NCI-H1048 (cell line): ENCODE results near the gene IL10RA.

ENCODE experiments used
- DNase-seq: peaks from one replicate; lab custom pipeline; 2025; lab: John Stamatoyannopoulos, UW

IL10RA gene

DNA sequence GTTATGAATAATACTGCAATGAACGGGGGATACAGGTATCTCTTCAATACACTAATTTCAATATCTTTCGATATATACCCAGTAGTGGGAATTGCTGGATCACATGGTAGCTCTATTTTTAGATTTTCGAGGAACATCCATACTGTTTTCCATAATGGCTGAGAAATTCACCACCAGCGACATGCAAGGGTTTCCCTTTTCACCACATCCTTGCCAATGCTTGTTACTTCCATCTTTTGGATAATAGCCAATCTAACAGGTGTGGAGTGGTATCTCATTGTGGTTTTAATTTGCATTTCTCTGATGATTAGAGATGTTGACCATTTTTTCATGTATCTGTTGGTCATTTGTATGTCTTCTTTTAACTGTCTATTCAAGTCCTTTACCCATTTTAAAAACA lies 5.9 kb downstream of the IL10RA start:
- no peak for DNase-seq

DNA sequence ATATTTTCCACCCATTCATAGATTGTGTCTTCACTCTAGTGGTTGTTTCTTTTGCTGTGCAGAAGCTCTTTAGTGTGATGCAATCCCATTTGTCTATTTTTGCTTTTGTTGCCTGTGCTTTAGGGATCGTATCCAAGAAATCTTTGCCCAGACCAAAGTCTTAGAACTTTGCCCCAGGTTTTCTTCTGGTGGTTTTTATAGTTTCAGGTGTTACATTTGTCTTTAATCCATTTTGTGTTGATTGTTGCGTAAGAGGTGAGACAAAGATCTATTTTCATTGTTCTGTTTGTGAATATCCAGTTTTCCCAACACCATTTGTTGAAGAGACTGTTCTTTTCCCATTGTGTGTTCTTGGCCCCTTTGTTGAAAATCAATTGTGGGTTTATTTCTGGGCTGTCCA lies 6.4 kb downstream of the IL10RA start:
- no peak for DNase-seq

DNA sequence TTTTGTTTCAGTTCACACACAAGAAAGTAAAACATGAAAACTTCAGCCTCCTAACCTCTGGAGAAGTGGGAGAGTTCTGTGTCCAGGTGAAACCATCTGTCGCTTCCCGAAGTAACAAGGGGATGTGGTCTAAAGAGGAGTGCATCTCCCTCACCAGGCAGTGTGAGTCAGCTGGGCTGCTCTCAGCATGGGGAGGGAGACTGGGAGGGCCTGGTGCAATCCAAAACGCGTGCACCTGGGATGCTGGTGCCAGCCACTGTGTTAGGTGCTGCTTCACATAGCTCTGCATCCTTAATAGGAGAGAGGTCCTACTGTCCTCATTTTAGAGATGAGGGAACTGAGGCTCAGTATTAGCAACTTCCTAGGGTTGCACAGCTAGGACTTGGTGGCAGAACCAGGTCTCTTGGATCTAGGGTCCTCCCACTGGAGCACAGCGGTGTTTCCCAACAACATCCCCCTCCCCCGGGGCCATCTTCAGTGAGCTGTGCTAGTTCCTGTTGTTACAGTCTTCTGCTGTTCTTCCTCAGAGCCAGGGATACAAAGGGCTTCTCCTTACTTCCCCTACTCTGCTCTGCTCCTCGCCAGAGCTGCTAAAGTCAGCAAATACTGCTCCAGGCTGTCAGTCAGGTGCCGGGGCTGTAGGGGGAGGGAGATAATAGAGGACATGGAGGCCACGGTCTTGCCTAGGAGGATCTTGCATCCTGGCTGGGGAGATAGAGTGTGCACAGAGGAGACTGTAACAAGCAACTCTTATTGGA lies 8.0 kb downstream of the IL10RA start:
- DNase-seq, result no peak

DNA sequence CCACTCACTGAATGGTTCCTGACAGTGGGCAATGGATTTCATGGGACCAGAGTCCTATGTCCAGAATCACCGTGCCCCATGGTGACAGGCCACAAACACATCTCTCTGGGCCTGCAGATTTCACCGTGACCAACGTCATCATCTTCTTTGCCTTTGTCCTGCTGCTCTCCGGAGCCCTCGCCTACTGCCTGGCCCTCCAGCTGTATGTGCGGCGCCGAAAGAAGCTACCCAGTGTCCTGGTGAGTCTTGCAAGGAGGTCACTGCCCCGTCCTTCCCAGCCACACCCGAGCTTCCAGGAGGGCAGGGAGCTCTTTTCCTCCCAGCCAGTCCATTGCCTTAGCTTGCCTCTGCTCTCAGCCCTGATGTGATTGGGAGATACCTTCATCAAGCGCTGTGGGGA lies 9.3 kb downstream of the IL10RA start:
- no peak for DNase-seq

DNA sequence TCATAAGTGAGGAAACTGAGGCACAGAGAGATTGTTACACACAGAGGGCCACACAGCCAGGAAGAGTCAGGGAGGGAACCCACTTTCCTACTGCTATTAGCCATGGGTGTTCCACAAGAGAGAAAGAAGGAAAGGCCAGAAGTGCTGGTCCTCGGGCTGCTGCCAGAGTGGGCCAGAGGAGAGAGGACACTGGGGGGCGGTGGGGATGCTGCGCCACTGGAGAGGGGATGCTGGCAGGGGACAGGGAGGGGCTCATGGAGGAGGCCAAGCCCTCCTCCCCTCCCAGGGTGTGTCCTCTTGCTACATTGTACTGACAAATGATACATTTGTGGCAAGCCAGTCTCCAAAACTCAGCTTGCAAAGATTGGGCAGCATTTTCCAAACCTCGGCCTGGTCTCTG lies 9.9 kb downstream of the IL10RA start:
- no peak for DNase-seq

DNA sequence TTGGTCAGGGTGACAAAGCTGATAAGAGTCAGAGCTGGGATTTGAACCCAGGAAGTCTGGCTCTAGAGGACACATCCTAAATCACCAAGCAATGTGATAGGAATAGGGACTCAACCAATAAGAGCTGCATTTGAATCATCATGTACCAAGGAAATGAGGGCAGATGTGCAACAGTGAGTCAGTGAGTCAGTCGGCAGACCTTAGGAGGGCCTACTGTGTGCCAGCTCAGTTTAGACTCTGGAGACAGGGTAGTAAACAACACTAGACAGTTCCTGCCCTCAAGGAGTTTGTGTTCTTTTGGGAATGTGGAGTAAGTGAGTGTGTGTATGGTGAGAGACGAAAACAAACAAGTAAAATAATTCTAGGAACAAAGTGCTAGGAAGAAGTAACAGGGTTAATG lies 11.2 kb downstream of the IL10RA start:
- no peak for DNase-seq

DNA sequence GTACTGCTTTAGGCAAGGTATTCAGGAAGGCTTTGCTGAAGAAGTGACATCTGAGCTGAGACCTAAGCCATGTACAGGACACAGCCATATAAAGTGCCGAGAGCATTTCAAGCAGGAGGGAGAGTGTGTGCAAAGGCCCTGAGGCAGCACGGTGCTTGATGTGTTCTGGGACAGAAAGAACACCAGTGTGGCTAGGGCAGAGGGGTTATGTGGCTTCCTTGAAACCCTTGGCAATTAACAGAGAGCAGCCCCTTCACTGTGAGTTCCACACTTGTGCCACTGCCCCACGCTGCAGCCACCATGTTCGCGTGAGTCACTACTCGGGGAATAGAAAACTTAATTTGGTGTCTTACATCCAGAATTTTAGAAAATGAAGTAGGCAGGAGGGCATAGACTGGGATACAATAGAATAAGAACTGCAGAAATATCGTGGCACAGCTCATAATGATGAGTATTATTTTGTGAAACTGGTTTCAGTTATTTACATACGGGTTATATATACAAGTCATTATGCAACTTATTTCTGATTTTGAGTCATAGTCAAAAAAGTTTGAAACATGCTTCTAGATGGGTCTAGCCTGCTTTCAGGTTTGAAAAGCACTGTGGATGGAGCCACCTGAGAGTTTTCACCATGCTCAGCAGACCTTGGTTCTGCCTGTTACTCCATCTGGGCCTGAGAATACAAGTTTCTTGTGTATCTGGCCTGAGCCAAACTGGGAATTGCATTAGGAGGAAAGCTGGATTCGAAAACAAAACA lies 11.8 kb downstream of the IL10RA start:
- no peak for DNase-seq

DNA sequence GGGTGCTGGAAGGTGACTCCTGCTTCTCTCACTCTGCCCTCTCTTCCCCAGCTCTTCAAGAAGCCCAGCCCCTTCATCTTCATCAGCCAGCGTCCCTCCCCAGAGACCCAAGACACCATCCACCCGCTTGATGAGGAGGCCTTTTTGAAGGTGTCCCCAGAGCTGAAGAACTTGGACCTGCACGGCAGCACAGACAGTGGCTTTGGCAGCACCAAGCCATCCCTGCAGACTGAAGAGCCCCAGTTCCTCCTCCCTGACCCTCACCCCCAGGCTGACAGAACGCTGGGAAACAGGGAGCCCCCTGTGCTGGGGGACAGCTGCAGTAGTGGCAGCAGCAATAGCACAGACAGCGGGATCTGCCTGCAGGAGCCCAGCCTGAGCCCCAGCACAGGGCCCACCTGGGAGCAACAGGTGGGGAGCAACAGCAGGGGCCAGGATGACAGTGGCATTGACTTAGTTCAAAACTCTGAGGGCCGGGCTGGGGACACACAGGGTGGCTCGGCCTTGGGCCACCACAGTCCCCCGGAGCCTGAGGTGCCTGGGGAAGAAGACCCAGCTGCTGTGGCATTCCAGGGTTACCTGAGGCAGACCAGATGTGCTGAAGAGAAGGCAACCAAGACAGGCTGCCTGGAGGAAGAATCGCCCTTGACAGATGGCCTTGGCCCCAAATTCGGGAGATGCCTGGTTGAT lies 12.6 kb downstream of the IL10RA start:
- no peak for DNase-seq

DNA sequence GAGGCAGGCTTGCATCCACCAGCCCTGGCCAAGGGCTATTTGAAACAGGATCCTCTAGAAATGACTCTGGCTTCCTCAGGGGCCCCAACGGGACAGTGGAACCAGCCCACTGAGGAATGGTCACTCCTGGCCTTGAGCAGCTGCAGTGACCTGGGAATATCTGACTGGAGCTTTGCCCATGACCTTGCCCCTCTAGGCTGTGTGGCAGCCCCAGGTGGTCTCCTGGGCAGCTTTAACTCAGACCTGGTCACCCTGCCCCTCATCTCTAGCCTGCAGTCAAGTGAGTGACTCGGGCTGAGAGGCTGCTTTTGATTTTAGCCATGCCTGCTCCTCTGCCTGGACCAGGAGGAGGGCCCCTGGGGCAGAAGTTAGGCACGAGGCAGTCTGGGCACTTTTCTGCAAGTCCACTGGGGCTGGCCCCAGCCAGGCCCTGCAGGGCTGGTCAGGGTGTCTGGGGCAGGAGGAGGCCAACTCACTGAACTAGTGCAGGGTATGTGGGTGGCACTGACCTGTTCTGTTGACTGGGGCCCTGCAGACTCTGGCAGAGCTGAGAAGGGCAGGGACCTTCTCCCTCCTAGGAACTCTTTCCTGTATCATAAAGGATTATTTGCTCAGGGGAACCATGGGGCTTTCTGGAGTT lies 13.3 kb downstream of the IL10RA start:
- no peak for DNase-seq

DNA sequence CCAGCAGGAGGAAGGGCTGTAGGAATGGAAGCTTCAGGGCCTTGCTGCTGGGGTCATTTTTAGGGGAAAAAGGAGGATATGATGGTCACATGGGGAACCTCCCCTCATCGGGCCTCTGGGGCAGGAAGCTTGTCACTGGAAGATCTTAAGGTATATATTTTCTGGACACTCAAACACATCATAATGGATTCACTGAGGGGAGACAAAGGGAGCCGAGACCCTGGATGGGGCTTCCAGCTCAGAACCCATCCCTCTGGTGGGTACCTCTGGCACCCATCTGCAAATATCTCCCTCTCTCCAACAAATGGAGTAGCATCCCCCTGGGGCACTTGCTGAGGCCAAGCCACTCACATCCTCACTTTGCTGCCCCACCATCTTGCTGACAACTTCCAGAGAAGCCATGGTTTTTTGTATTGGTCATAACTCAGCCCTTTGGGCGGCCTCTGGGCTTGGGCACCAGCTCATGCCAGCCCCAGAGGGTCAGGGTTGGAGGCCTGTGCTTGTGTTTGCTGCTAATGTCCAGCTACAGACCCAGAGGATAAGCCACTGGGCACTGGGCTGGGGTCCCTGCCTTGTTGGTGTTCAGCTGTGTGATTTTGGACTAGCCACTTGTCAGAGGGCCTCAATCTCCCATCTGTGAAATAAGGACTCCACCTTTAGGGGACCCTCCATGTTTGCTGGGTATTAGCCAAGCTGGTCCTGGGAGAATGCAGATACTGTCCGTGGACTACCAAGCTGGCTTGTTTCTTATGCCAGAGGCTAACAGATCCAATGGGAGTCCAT lies 14.1 kb downstream of the IL10RA start:
- no peak for DNase-seq

DNA sequence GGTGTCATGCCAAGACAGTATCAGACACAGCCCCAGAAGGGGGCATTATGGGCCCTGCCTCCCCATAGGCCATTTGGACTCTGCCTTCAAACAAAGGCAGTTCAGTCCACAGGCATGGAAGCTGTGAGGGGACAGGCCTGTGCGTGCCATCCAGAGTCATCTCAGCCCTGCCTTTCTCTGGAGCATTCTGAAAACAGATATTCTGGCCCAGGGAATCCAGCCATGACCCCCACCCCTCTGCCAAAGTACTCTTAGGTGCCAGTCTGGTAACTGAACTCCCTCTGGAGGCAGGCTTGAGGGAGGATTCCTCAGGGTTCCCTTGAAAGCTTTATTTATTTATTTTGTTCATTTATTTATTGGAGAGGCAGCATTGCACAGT lies 14.6 kb downstream of the IL10RA start:
- DNase-seq, result no peak

DNA sequence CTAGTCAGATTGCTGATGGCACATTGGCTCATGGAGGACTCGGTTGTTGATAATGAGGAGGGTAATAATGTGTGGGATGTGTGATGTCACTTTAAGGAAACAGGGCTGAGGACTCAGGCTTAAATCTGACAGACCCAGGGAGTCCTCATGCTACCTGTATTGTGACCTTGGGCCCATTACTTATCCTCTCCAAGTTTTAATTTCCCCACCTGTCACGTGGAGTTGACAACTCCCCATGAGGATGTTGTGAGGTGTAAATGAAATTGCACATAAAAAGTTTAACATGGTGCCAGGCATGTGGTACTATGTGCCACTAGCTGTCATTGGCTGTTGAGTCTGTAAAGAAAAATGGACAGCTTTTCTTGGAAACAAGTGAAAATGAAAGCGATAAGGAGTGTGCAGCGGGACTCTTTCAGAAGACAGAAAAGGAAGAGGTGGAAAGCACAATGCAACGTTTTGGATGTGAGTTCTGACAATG lies 15.3 kb downstream of the IL10RA start:
- DNase-seq, result no peak

DNA sequence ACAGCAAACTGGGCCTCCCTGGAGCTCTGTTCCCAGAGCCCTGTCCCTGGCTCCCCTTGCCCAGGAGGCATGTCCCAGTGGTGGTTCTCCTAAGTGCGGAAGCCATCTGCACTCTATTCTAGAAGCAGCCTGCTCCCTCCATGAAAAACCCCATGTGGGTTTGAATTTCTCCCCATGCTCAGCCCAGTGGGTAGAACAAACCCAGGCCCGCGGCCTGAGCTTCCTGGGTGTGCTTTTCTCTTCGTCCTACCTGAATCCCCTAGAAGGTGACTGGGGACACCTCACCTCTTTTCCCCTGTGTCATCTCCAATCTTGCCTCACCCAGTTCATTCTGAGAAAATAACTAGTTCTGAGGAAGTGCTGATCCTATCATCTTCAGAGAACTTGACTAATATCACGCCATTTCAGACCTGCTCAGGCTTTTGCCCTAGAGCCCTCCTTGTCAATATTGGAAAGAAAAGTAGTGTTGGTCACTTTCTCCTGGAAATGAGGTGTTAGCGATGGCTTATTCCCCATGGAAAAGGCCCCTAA lies 15.9 kb downstream of the IL10RA start:
- no peak for DNase-seq

DNA sequence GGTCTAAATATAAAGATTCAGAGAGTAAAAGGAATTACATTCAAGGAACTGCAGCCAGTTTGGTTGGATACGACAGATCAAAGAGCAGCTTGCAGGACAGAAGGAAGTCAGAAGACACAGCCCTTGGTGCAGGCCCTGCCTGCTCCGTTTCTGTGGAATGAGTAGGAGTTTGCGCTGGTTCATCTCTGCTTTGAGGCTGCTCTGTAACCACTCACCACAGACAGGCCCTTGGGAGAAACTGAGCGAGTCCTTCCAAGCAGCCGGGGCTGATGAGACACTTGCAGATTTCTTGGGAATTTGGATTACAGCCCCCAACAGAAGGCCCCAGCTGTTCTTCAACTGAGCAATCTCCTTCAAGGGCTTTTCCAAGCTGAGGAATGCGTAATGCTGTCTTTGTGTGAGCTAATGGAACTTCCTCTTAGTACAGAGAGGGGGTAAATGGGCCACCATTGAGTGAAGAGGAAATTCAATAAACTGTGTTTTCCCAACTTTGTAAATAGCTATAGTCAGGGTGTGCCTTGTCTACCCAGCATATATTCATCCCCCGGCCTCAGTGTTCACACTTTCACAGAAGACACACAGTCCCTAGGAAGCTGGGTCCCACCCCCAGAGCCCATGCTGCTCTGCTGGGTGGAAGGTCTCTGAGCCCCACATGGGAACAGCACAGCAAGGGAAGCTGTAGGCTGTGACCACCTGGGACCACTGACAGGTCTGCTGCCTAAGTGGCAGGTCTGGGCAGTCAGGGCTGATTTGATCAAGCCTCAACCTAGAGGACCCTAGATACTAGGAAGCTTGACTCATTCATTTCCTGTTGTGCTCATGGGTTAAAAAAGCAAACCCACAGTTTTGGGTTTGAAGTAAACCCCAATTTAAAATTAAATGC lies 16.6 kb downstream of the IL10RA start:
- DNase-seq, result no peak

DNA sequence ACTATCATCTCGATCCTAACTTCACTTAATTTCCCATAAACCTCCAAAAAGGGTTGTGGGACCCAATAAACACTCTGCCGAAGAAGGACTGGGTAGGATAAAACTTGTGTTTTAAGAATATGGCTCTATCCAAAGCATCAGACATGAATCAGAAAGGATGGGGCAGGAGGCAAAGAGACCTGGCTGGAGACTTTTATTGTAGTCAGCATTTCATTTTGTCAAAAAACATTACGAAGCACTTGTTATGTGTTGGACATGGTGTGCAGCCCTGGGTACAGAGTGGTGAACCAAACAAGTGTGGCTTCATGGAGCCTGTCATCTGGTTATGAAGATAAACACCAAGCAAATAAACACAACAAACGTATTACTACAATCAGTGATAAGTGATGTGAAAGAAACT lies 17.3 kb downstream of the IL10RA start:
- DNase-seq, result no peak

DNA sequence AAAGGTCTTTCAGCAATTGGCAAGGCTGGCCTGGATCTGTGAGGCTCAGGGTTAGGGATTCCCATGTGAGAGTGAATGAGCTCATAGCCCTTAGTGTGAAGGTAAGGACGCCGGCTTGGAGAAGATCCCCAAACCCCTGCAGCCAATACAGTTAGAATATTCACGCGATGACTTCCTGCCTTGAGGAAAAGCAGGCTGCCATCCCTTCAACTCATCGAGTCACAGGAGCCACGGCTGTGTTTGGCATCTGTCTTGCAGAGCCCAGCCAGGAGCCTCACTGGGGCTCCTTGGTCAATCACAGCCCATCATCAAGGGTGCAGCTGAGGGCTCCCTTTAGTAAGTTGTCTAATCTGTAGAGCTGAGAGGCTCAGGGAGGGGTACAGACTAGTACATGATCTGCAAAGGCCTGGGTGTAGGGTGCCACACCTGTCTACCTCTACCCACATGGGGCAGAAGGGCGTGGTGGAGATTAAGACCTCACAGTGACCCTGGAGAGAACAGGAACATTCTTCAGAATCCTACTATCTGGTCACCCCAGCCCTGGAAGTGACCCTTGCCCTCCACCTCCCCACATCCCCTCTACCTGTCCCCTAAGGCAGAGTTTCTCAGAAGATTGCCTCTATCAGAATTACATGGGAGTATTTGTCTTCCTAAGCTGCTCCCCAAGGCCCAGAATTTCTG lies 18.5 kb downstream of the IL10RA start:
- DNase-seq, result no peak

DNA sequence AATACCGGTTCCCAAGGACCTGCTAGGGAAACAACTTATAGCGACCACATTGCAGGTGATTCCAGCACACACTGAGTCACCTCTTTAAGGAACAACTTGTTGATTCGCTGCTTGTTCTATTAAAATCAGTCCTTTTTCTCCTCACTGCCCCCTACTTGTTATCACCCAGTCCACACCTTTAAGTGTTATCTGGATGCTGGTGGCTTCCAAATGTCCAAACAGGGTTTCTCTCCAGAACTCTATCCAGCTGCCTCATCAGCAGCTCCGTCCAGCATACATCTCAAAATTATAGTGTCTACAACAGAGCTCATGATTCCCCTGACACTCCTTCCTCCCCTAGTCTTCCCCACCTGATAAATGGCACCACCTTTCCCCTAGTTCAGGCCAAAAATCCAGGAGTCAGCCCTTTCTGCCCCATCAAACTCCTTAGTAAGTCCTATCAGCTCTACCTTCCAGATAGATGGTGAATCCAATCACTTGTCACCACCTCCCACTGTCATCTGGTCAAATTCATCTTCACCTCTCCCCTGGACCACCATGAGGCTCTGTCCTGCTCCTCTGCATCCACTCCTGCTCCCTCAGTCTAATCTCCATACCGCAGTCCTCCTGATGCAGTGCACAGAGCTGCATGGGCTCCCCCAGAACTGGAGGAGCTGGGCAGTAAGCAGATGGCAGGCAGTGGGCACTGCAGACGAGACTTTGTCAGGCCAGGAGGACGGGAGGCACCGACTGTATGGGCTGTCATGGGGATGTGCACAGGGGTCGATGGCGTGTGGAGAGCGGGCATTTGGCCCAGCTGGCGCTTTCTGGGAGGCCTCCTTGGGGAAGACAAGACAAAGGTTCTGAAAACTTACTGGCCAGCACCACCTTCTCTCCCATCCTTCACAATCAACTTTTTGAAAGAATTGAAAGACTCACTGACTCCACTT lies 19.3 kb downstream of the IL10RA start:
- no peak for DNase-seq

DNA sequence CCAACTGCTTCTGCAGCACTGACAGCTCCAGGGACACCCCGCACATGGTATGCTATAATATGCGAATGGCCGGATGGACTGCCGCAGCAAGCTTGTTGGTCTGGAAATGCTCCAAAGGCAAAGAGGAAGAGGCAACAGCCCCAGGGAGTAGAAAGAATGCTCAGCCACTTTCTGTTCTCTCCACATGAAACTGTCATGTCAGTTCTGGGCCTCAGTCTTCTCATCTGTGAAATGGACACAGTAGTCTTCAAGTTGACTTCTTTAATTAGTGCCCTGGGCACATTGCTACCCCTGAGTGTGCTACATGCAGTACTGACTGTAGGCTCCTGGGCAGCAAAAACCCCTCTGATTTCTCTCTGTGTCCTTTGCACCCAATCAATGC lies 19.9 kb downstream of the IL10RA start:
- DNase-seq, result no peak

DNA sequence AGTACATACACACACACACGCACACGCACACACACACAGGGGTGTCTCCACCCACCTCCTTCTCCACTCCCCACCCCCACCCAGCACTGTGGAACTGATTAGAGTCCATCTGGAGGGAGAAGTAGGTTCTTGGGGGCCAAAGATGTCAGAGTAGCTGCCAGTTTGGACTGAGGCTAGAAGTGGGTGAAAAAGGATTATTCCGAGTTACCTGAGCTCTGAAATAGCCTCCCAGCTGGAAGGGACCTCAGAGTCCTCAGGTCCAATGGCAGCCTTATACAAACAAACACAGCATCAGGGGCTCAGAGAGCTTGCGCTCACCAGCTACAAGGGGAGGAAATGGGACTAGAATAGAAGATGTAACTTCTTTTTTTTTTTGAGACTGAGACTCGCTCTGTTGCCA lies 20.8 kb downstream of the IL10RA start:
- DNase-seq, result no peak
